Dedifferentiated amniotic fluid mesenchymal stem cell (primary cell): Measurements from ENCODE around the gene OAF.

Experiments used
- DNase-seq: peaks from one replicate; pipeline ENCODE4 v3.0.0-alpha.2; 2016; ENCODE audit errors: extremely low spot score

Gene OAF

DNA sequence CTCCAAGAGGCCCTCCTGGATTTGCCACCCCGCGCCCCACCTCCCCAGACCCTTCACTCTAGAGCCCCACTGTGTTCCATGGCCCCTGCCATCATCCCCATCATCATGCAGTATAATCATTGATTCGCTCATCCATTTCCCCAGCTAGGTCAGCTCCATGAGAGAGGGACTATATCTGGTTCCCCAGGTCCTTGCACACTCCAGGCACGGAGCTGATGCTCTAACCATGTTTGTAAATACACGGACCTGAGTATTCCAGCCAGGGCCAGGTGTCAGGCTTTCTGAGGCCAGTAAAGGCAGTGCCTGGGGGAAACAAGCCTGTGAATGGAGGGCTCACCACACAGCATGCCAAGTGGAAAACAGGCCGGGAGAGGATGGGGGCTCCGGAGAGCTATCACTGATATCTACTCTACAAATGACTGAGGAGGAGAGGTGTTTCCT is 27.1 kb upstream of the OAF start:
- DNase-seq, result no peak

DNA sequence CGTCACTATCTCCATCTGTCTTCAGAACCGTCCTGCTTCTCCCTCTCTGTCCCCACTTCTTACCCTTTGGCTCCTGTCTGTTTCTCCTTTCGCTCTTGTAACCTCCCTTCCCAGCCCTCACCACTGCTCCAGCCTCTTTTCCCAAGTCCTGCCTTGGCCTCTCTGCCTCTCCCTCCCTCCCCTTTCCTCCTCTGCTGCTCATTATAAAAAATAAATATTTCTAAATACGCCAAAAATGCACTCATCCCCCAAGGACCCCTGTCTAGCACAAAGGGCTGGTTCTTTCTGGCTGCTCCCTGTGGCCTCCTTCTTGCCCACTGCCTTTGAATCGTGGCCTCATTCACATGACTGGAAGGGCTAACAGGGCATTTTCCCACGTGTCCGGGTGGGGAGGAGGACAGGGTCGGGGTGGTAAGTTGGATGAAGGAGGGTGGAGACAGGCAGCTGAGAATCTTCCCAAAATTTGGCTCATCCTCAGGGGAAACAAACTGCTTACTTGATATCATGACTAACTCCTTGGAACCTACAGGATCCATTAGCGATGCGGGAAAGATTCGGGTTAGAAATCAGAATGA is 26.4 kb upstream of the OAF start:
- DNase-seq, result no peak

DNA sequence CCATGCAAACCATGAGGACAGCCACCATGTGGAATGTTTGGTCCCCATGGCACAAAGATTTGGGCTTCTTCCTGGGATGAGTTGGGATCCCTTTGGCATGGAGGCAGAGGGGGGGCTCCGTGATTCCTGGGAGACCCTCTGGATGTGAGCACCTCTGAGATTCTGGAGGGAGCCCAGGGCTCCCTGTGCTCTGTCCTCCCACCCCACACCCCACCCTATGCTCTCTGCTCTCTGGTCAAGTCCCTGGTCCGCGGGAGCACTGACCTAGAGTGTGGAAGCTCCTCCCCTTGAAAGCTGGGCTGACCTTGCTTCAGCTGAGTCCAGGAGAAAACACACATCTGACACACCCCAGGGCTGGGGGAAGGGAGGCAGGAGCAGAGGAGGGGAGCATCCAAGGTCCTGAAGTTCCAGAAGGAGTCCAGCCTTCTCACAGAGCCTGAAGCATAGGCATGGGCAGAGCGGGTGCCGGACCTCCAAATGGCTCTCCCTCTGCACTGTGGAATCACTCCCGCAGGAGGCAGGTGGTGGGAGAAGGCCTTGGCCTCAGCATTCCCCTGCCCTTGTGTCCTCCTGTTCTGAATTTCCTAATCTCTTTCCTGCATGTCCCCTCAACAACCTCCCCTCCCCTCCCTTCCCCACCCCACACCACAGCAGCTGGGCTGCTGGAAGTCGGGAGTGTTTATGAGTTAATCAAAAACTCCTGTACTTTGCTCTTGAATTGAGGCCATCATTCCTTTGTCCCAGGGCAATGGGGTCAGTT is 25.7 kb upstream of the OAF start:
- DNase-seq, result no peak

DNA sequence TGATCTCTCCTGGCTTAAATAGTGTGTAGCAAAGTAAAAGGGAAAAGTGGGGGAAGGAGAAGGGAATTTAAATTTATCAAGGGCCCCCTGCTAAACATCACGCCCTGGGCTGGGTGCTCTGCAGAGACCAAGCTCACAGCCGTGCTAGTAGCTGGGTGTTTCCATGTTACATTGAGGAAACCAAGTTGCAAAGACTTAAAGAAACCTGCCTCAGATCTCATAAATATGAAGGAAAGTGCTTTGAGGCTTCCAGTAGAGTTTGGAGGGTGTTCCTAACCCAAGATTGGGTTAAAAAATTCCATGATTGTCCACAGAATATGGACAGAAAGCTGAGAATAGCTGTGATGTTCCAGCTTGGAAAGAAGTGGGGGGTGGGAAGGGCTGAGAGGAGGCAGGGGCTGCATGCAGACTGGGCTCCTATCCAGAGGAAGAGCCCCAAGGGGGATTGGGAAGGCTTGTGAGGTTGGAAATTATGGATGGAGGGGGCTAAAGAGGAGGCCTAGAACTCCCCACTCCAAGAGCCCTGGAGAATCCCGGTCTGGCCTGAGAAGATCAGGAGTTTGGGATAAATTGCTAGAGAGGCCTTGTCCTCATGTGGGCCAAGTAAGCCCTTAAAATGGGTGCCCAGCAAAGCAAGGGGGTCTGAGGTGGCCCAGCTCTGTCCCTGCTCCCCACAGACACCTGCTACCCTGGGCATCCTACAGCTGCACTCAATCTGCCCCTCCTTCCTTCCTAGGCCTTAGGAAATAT is 25.0 kb upstream of the OAF start:
- DNase-seq, result no peak

DNA sequence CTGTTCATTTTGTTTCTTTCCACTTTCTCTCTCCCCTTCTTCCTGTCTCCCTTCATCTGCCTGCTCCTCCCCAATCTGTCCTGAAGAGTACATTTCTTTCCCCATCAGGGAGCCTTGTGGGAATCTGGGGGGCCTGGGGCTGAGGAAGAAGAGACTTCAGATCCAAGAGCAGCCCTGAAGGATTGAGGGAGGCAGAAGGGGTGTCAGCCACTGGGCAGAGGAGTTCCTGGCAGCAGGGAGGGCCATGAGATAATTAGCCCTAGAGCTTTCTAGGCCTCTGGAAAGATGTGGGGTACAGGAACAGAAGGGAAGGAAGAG is 24.4 kb upstream of the OAF start:
- DNase-seq, result no peak

DNA sequence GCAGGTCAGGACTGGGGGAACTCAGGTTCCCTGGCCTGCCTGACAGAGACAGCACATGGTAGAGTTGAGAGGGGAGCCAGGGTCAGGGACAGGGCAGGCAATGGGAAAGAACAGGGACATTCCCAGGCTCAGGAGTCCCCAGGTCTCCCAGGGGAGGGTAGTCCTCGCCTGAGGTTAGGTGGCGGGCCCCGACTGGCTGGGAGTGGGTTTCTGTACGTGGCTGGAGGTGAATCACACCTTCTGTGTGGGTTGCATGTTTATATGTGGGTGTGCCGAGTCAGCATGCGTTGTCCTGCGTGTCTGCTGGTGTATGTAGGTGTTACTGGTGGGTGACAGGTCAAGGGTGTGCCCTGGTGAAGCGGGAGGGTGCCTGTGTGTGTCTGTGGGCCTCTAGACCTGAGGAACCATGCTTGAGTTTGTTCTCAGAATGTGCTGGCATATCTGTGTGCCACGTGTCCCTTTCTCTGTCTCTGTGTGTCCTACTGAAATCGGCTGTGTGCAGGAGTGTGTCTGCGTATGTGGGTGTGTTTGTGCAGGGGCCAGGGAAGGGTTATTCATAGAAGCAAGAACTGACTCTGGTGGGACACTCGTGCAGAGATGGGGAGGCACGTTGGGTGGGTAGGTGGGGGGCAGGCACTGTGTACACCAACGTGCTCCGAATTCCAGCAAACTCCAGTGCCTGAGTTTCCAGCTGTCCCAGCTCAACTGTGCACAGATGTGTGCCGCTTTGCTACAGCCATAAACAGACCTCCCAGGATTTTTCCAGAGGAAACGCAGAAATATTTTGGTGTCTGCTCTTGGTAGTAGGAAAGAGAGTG is 23.8 kb upstream of the OAF start:
- DNase-seq, result no peak

DNA sequence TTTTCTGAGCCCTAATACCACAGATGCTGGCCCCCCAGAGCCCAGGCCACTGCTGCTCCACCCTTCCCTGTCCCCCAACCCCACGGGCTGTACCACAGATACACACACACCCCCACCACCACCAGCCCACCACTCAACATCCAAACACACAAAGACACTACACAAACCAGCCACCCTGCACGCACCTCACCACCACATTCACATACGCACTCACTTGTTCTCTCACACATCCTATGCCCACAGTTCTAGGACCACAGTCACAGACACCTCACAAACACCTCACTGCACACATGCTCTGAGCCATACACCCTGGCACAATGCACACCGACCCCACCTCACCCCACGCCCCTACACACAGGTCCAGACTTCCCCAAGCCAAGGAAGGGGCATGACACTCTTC is 22.5 kb upstream of the OAF start:
- DNase-seq, result no peak

DNA sequence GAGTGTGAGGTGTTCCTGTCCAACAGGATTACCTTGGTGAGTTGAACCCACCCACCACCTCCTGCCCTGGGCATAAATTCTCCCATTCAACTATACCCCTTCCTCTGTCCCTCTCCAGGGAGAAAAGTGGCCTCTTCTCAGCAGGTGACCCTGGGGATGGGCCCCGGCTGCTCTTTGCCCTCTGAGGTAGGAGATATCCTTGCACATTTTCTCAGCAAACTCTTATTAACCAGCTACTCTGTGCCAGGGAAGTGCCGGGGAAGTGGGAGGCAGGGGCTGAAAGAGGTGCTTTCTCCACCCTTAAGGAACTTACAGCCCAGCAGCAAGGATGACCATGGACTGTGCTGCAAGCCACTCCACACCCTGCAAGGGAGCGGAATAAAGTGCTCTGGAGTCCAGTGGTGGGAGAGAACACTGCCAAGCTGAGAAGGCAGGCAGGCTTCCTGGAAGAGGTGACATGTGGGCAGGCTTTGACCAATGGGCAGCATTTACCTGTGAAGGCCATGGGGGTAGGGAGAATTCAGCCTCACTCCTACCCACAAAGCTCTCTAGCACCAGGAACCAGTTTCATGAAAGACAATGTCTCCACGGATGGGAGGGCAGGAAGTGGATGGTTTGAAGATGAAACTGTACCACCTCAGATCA is 21.9 kb upstream of the OAF start:
- no peak for DNase-seq

DNA sequence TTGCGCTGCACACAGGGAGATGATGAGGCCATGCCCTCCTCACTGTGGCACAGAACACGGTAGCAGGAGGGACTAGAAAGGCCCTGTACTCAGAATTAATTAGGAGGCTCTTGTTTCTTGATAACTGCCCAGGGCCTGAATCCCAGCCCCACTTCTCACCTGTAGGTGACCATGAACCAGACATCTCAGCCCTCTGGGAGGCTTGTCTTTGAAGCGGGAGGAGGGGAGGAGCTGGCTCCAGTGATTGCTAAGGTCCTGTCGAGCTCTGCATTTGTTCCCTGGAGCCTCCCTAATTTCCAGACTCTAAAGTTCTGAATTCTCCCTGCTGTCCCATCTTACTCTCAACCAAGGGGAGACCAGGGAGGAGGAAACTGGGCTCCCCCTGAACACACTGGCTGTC is 19.8 kb upstream of the OAF start:
- no peak for DNase-seq

DNA sequence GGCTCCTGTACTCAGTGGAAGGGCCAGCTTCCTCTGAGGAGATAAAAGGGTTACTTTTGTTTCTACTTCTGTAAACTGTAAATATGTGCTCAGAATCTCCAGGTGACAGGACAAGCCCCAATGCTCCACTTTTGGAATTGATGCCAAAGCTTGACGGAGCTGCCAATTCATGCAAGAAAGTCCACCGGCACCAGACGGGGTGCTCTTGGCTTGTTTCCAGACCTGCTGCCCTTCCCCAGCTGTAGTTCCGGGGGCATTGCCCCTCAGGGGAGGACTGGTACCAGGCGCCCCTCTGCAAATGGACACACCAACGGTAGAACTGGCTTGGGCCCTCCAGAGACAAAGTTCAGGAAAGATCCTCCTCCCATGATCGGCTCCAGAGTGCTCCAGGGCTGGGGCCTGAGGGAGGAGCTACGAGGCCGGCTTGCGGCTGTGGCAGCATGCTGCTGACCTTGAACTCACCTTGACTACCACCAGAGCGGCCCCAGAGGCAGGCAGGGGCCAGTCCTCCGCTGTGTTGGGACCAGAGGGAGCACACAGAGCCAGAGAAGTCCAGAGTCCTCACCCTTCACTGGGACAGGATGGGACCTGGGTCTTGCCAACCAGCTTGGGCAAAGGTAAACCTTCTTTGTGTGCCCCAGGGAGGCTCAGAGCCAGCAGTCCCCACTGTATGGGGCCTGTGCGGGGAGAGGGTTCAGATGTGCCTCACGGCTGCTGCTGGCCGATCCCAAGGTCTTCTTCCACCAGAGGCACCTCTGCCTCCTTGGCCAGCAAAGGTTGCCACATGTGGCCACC is 17.8 kb upstream of the OAF start:
- DNase-seq, result no peak

DNA sequence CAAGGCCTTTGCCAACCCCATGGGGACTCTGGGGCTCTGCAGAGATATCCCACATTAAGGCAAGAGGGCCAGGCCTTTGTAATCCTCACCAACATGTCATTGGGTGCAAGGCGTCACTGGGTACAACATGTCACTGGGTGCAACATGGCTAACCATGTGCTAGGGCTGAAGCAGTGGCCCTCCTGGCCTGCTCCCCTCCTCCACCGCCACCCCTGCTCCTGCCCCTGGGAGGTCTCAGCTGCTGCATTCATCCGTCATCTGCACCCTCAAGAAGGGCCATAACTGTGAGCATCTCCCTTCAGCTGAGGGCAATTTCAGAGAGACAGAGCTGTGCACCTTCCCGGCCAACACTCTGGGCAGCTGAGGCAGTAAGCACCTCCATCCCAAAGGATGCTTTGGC is 16.7 kb upstream of the OAF start:
- DNase-seq, result no peak

DNA sequence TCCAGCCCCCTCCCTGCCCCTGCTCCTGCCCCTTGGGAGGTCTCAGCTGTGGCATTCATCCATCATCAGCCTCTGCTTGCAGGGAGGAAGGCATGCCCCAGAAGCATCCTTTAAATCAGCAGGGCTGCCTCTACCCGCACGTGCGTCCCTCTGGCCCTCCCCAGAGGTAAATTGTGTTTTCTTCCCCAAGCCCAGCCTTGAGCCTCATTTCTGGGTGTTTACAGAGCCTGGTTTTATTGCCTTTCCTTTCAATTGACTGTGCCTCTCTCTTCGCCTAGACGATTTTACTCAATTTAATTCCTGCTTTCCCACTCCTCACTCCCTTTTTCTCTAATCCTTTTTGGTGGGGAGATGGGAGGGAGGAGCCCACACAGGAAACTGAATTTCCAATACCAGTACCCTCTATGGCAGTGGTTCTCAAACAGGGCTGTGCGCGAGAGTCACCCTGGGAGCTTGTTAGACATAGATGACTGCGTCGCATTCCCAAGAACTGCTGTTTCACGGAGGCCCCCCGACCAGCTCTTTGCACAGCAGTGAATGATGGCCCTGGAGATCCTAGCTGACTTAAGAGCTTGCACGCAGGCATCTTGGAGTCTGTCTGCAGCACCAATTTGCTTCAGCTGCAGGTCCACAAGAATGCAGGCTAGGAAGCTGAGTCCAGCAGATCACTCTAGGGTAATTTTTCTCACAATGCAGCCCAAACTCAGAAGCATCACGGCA is 15.1 kb upstream of the OAF start:
- no peak for DNase-seq

DNA sequence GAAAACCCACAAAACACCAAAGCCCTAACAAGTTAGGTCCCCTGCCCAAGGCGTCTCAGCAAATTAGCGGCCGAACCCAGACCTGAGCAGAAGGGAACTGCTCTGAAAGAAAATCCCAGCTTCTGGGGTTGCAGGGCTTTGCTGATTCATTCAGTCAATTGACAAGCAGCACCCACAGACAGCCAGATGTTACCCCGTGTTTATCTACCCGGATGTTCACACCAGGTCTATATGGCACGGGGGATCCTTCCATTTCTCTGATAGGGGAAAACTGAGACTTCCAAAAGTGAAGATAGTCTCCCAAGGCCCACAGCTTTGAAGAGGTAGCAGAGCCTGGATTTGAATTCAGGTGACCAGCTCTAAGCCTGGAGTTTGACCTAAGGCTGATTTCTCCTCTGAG is 14.0 kb upstream of the OAF start:
- DNase-seq, result no peak

DNA sequence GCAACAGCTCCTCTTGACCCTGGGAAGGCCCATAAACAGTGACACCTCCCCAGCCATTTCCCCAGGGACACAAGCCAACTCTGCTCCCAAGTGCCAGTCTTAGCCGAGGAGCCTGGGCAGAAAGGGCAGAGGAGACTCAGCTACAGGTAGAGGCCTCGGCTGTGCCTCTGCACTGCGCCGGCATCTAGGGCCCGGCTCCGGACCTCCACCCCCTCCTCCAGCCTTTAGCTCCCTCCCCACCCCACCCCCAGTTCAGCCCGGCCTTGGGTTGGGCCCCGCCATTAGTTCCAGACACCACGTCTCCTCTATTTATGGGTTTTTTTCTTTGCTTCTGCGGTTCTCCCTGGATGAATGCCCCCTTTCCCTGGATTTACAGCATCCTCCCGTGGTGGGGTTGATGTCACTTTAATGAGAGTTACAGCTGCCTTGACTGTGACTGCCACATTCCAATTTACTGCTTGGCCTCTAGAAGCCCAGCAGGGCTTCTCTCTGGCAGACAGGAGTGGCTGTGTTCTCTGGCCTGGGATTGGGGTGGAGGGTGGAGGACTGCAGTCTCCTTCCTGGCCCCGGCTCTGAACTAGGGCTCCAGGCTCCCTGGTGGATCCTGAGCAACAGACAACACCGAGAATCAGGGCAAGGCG is 13.5 kb upstream of the OAF start:
- no peak for DNase-seq

DNA sequence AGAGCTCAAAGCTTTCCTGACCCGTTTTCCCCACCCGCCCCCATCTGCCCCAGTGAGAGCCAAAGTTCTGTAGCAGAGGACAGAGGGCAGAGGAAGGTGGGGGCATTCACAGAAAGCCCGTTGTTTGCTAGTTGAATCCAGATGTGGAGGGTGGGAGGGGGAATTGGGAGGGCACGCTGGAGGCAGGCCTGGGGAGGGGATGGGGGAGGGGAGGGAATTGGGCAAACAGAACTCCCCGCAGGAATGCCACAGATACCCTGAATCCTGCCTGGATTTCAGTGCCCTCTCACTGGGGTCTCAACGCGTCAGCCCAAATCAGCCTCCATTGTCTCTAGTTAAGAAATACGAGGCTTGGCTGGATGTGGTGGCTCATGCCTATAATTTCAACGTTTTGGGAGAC is 12.9 kb upstream of the OAF start:
- DNase-seq, result no peak

DNA sequence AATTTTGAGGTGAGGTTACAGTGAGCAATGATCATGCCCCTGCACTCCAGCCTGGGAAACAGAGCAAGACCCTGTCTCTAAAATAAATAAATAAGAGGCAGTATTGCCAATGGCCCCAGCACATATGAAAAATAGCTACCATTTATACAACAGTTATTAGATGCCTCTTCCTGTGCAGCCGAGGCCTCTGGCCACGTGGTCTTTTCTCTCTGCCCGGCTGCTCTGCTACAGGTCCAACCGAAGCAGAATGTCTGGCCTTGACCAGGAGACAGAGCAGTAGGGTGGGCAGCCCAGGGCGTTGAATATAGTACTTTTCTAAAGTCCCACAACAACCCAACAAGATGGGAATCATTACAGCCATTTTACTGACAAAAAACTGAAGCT is 12.4 kb upstream of the OAF start:
- no peak for DNase-seq

DNA sequence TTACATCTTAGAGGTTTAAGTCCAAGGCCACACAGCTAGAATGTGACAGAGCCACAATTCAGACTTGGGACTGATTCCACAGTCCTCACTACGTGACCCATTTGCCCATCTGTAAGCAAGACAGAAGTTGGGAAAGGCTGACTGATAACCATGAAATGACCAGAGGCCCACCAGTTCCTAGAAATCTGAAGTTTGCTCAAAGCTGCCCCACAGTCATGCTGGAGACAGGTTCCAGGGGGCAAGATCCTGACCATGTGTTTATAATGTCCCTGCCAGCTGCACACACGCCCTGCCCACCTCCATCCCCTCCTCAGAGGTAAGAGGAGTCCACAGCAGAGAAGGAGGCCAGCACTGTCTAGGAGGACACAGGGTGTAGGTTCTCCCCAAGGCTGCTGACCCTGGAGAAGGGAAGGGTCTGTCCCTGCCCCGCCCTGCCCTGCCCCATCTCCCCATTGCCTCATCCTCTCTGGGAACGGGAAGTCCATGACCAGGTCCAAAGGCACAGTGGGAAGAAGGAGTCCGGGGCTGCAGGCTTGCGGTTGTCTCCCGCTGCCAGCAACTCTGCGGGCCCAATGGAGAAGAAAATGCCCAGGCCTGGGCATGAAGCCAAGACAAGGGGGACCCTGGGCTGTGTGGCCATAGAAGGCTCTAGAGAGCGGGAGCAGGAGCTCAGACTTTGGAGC is 11.9 kb upstream of the OAF start:
- DNase-seq, result no peak

DNA sequence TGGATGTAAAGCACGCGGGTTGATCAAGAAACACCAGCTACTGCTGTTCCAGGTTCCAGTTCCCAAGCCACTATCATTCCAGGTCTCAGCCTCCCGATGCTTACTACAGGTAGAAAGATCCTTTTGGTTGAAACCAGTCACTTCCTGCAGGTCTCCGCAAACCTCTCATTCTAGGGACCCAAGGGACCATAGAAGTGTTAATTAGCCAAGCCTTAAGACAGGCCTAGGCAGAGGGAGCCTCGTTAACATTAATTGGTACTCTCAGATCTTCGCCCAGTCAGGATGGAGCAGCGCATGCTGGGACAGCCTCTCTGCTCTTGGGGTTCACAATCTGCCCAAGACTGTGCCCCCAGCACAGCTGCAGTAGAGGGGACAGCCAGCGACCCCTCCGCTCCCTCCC is 11.2 kb upstream of the OAF start:
- no peak for DNase-seq

DNA sequence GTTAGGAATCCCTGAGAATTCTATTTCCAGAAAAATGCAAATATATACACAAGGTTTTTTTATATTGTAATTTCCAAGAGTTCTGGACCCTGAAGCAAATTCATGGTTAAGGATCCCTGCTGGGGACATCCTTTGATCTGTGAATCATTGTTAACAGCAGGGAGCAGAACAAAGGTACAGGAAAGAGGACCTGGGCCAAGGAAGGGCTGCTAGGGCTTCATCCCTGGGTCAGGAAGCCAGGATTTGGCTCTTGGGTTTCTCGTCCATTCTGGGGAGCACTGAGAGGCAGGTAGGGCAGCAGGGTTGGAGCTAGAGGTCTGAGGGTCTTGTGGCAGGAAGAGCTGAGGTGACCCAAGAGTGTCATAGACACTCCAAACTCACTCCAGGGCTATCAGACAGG is 10.2 kb upstream of the OAF start:
- DNase-seq, result no peak
